GM18909 (cell line): ENCODE results near the gene ZBTB20.

Experiments
- ATAC-seq: cut with Tn5 transposase; IDR thresholded peaks from one replicate; pipeline ENCODE4 v1.9.1; 2021; ENCODE audit warnings: mild to moderate bottlenecking; ENCODE audit not compliant: unreplicated experiment, poor library complexity

ZBTB20 gene

GRCh38 chr3:114510201-114510600 is 636.9 kb downstream of the ZBTB20 start:
- ATAC-seq = no peak

GRCh38 chr3:114509756-114510155 is 637.3 kb downstream of the ZBTB20 start:
- no peak for ATAC-seq

- ATAC-seq = no peak
Observed at GRCh38 chr3:114508976-114509375, 638.1 kb downstream of the ZBTB20 start.

GRCh38 chr3:114508208-114508607 is 638.9 kb downstream of the ZBTB20 start:
- ATAC-seq = no peak

- no peak for ATAC-seq
Observed at GRCh38 chr3:114506591-114507300, 640.3 kb downstream of the ZBTB20 start.

- no peak for ATAC-seq
Observed at GRCh38 chr3:114504941-114505628, 642.0 kb downstream of the ZBTB20 start.

GRCh38 chr3:114502204-114502603 is 644.9 kb downstream of the ZBTB20 start:
- no peak for ATAC-seq

GRCh38 chr3:114499976-114500375 is 647.1 kb downstream of the ZBTB20 start:
- ATAC-seq = peak; percentile 54

- ATAC-seq = no peak
Observed at GRCh38 chr3:114498539-114499370, 648.3 kb downstream of the ZBTB20 start.

- ATAC-seq = no peak
Observed at GRCh38 chr3:114496874-114497273, 650.2 kb downstream of the ZBTB20 start.

- ATAC-seq = no peak
Observed at GRCh38 chr3:114496466-114496865, 650.6 kb downstream of the ZBTB20 start.

- ATAC-seq = no peak
Observed at GRCh38 chr3:114496021-114496434, 651.1 kb downstream of the ZBTB20 start.

- ATAC-seq = no peak
Observed at GRCh38 chr3:114494498-114494897, 652.6 kb downstream of the ZBTB20 start.

GRCh38 chr3:114490829-114491228 is 656.3 kb downstream of the ZBTB20 start:
- no peak for ATAC-seq

GRCh38 chr3:114487502-114487901 is 659.6 kb downstream of the ZBTB20 start:
- ATAC-seq = no peak

- no peak for ATAC-seq
Observed at GRCh38 chr3:114484919-114485318, 662.2 kb downstream of the ZBTB20 start.

GRCh38 chr3:114481113-114481512 is 666.0 kb downstream of the ZBTB20 start:
- ATAC-seq = no peak

GRCh38 chr3:114480442-114480841 is 666.6 kb downstream of the ZBTB20 start:
- no peak for ATAC-seq

- no peak for ATAC-seq
Observed at GRCh38 chr3:114478801-114479200, 668.3 kb downstream of the ZBTB20 start.

GRCh38 chr3:114476511-114476910 is 670.6 kb downstream of the ZBTB20 start:
- no peak for ATAC-seq

- no peak for ATAC-seq
Observed at GRCh38 chr3:114471478-114471877, 675.6 kb downstream of the ZBTB20 start.
